ENCODE measurements around the gene LRPAP1. TPM values are rescaled to one million over a fixed set of nuclear protein-coding genes. Genes with fewer than 3 reads are reported as not detected.
A peak's percentile ranks its signal among the peaks of the same experiment; 100 is the strongest.

The LRPAP1 gene, protein sequence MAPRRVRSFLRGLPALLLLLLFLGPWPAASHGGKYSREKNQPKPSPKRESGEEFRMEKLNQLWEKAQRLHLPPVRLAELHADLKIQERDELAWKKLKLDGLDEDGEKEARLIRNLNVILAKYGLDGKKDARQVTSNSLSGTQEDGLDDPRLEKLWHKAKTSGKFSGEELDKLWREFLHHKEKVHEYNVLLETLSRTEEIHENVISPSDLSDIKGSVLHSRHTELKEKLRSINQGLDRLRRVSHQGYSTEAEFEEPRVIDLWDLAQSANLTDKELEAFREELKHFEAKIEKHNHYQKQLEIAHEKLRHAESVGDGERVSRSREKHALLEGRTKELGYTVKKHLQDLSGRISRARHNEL
- 48.2 and 48.9 TPM in 2 replicates for total RNA-seq (2013; cell fraction: nucleolus; rRNA removed)
- total RNA-seq (2014; rRNA removed), result 48.7 and 51.2 TPM in 2 replicates
- total RNA-seq (2014; rRNA removed; fragmentation: Illumina TruSeq; extraction: Trizol), result 22.5 and 23.7 TPM in 2 replicates
- total RNA-seq (2021), result 51.5 and 51.9 TPM in 2 replicates
- 10.0 TPM for polyA plus RNA-seq (2011; ENCODE audit: low read depth)
- polyA plus RNA-seq (2011; rRNA removed), result 34.7 and 60.2 TPM in 2 replicates
- 48.3 and 72.2 TPM in 2 replicates for polyA plus RNA-seq (2011; cell fraction: cytosol; rRNA removed)
- polyA plus RNA-seq (2011; cell fraction: nucleus; rRNA removed), result 70.0 and 75.7 TPM in 2 replicates
- 46.0 and 50.7 TPM in 2 replicates for polyA plus RNA-seq (2012)
- 11.6 and 25.2 TPM in 2 replicates for polyA plus RNA-seq (2014; fragmentation: Illumina TruSeq; extraction: Trizol)
- polyA plus RNA-seq (2014; fragmentation: Nextera tagmentation; extraction: Ambion mirVana), result 1 to 10 TPM; 1.0 to 3.2 TPM
- 51.0 and 54.2 TPM in 2 replicates for polyA plus RNA-seq (2014; rRNA removed)
- 100 to 1,000 TPM in 1 of 2 experiments, 10 to 100 TPM in 1; 97.5 to 100 TPM for polyA plus RNA-seq (2016; fragmentation: Nextera tagmentation; extraction: Ambion mirVana)
- polyA minus RNA-seq (2011; rRNA and poly(A)+ RNA removed), result 23.3 and 33.4 TPM in 2 replicates
- 17.7 and 21.4 TPM in 2 replicates for polyA minus RNA-seq (2011; cell fraction: cytosol; rRNA and poly(A)+ RNA removed)
- 15.6 and 23.3 TPM in 2 replicates for polyA minus RNA-seq (2011; cell fraction: nucleus; rRNA and poly(A)+ RNA removed)
- Bru-seq, nascent RNA, result percentile 71 among the genes with signal in this experiment
- BruChase-seq, experiment 1, labeled RNA remaining after a 6-hour chase, result percentile 78 among the genes with signal in this experiment
- percentile 79 among the genes with signal in this experiment for BruChase-seq, experiment 2, labeled RNA remaining after a 2-hour chase
- long read RNA-seq, experiment 1, full-length matches to known transcripts, result 174 of 178 reads
- long read RNA-seq, experiment 1, partial matches to known transcripts, result 2 of 178 reads
- long read RNA-seq, experiment 1, other reads (novel, unspliced or antisense), result 2 of 178 reads
- long read RNA-seq, experiment 2, full-length matches to known transcripts, result 654 of 673 reads
- long read RNA-seq, experiment 2, partial matches to known transcripts, result 6 of 673 reads
- long read RNA-seq, experiment 2, other reads (novel, unspliced or antisense), result 13 of 673 reads

DNA sequence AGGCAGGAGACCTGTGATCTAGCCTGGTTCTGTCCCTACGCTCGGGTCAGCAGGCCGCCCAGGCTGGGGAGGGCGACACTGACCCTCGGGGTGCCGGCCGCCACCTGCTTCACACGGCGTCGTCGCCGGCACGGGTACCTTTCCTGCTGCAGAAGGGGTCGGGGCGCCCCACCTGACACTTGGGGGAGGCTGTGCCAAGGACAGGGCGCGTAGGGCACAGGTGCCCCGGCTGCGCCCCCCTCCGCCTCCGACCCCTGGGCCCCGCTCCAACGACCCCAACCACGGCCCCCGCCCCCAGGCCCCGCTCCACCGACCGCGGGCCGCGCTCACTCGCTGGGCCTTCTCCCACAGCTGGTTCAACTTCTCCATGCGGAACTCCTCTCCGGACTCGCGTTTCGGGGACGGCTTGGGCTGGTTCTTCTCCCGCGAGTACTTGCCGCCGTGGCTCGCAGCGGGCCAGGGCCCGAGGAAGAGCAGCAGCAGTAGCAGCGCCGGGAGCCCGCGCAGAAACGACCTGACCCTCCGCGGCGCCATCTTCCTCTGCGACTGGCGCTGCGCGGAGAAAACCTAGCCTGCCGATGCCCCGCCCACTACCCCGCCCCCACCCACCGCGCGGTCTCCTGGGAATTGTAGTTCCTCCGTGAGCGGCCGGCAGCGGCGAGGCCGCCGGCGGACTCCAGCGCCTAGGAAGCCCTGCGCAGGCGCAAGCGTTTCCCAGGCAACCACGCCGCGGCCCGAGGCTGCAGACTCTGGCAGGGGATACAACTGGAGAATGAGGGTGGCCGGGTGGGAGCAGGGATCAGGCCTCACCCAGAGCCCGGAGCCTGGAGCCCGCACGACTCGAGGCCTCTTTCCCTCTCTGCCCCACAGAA lies at the start of gene LRPAP1:
Gene LRPAP1 (minus strand): TSS at position 544 of the 872 bp plus-strand sequence. CDS start 10 bp downstream, at position 534.
- in situ Hi-C loops (cut with MboI), result no loop called here
- H3K27ac ChIP-seq (ENCODE audit: control insufficient read depth, insufficient read depth), result peak within 1 kb of the TSS; percentile 66; the same call in 1 of the 2 replicates
- H3K27me3 ChIP-seq (replicated peaks in 1 of 2; ENCODE audit: control insufficient read depth in 2 of 2, insufficient read depth in 2 of 2, low read length in 1 of 2), result no peaks in the 10 kb centered on the region
- peak within 1 kb of the TSS; percentile 91 for H2AFZ ChIP-seq (ENCODE audit: control insufficient read depth, low read depth, low read length)
- peak; percentile 36 for DNase-seq (ENCODE audit: low read depth, low spot score)
- WGBS (ENCODE audit: insufficient coverage, insufficient replicate concordance, low lambda C conversion rate, missing lambda C conversion rate), result under 1% methylated on average over 59 of the region's 84 CpGs
- peak within 1 kb of the TSS; percentile 87 for H3K4me3 ChIP-seq
- no TSS peak for BruUV-seq (replicated peaks)
- H3K4me2 ChIP-seq (ENCODE audit: control insufficient read depth, insufficient read depth), result peak within 1 kb of the TSS; percentile 94
- peaks cover 18% of the 10 kb centered on the region for H3K79me2 ChIP-seq (ENCODE audit: control insufficient read depth, insufficient read depth, low read length)
- H3K36me3 ChIP-seq (ENCODE audit: control insufficient read depth in 2 of 2, insufficient read depth in 2 of 2, low read length in 1 of 2), result peaks cover 0 to 1% of the 10 kb centered on the region in 2 experiments; a peak in 1 of 4 replicates
- ChIA-PET RAD21 (ENCODE audit: unreplicated experiment) (no interaction called here), SMC1A (ENCODE audit: uncharacterized antibody, unreplicated experiment) (interaction anchor here (0.6 kb wide), 1 partner anchor 177 kb away, joined by 3 read pairs; no protein-coding TSS in a partner anchor), CTCF (no interaction called here), POLR2A (no interaction called here)
- FAIRE-seq, result peak; percentile 69
- peaks cover 4% of the 10 kb centered on the region; the same call in 1 of the 2 replicates for H4K20me1 ChIP-seq (ENCODE audit: control insufficient read depth, insufficient read depth)
- ATAC-seq, result peak; percentile 88
- H3K9me3 ChIP-seq (replicated peaks; ENCODE audit: control insufficient read depth, insufficient read depth, low read length), result no peaks in the 10 kb centered on the region
- H3K9ac ChIP-seq (ENCODE audit: control insufficient read depth, insufficient read depth, low read length), result peak within 1 kb of the TSS; percentile 72
- intact Hi-C loops (cut with micrococcal nuclease; ENCODE audit: unreplicated experiment), result no loop called here
- H3K4me1 ChIP-seq (ENCODE audit: control insufficient read depth, insufficient read depth, low read length), result peaks cover 13% of the 10 kb centered on the region
- TF ChIP-seq HDAC6 (IDR thresholded peaks at IDR 0.05; ENCODE audit: unreplicated experiment) (peak; percentile 71), POLR2AphosphoS5 (IDR thresholded peaks at IDR 0.05; ENCODE audit: low read length) (peak; percentile 98), RCOR1 (conservative IDR thresholded peaks at IDR 0.05; ENCODE audit: low read depth, low read length) (no peak), NRF1 (conservative IDR thresholded peaks at IDR 0.05; ENCODE audit: low read depth, low read length) (peak; percentile 87), YY1 (IDR thresholded peaks at IDR 0.05; ENCODE audit: low read depth, low read length) (peak; percentile 96), BHLHE40 (IDR thresholded peaks at IDR 0.05; ENCODE audit: borderline replicate concordance in 1 of 2, low read depth in 2 of 2, low read length in 1 of 2) (peak in 1 of 2 experiments; percentile 26; a peak in 1 of 4 replicates), SMAD1 (IDR thresholded peaks at IDR 0.05; ENCODE audit: low read depth, partially characterized antibody) (no peak), SIN3A (IDR thresholded peaks at IDR 0.05; ENCODE audit: low read depth, low read length) (peak; percentile 71), TCF3 (IDR thresholded peaks at IDR 0.05; ENCODE audit: borderline replicate concordance, insufficient read depth, low read depth, low read length) (peak; percentile 61; the same call in 1 of the 2 replicates)
- TF ChIP-seq, protein P1, sequence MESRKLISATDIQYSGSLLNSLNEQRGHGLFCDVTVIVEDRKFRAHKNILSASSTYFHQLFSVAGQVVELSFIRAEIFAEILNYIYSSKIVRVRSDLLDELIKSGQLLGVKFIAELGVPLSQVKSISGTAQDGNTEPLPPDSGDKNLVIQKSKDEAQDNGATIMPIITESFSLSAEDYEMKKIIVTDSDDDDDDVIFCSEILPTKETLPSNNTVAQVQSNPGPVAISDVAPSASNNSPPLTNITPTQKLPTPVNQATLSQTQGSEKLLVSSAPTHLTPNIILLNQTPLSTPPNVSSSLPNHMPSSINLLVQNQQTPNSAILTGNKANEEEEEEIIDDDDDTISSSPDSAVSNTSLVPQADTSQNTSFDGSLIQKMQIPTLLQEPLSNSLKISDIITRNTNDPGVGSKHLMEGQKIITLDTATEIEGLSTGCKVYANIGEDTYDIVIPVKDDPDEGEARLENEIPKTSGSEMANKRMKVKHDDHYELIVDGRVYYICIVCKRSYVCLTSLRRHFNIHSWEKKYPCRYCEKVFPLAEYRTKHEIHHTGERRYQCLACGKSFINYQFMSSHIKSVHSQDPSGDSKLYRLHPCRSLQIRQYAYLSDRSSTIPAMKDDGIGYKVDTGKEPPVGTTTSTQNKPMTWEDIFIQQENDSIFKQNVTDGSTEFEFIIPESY (IDR thresholded peaks at IDR 0.05), result no peak
- TF ChIP-seq, protein P2, sequence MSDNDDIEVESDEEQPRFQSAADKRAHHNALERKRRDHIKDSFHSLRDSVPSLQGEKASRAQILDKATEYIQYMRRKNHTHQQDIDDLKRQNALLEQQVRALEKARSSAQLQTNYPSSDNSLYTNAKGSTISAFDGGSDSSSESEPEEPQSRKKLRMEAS (IDR thresholded peaks at IDR 0.05; ENCODE audit: low read depth, low read length), result no peak

Data from GM12878 (cell line).